Keratinocyte (primary cell): ENCODE data around the gene FZR1. TPM values are rescaled to one million over a fixed set of nuclear protein-coding genes. Genes with fewer than 3 reads are reported as not detected.

ENCODE experiments used
- DNase-seq: peaks from one replicate; pipeline ENCODE4 v3.0.0-alpha.2; 2011; ENCODE audit warnings: low read depth, missing footprints, low spot score
- FAIRE-seq: peaks from 2 replicates; lab custom pipeline; 2011; peaks lifted over from hg19 to GRCh38; lab: Jason Lieb, UNC
- H2AFZ ChIP-seq: 2 replicates; pipeline ENCODE4 v1.6.0; 2012; ENCODE audit warnings: low read length, control low read depth, inconsistent platforms; ENCODE audit not compliant: control insufficient read depth
- H3K27ac ChIP-seq: 2 replicates; pipeline ENCODE4 v1.5.1; 2011; ENCODE audit warnings: low read length; ENCODE audit not compliant: control insufficient read depth, insufficient read depth
- H3K27me3 ChIP-seq: 3 replicates; pipeline ENCODE4 v1.6.0; 2011; ENCODE audit warnings: low read length; ENCODE audit not compliant: control insufficient read depth, insufficient read depth; ENCODE audit errors: extremely low read depth
- H3K36me3 ChIP-seq, 2 experiments: 2 replicates in 1 of 2; 3 replicates in 1 of 2; pipeline ENCODE4 v1.5.1; 2011; ENCODE audit warnings: low read length in 2 of 2, mild to moderate bottlenecking in 1 of 2; ENCODE audit not compliant: control insufficient read depth in 2 of 2, insufficient read depth in 2 of 2; ENCODE audit errors: extremely low read depth in 1 of 2
- H3K4me1 ChIP-seq: 3 replicates; pipeline ENCODE4 v1.5.1; 2011; ENCODE audit warnings: low read length; ENCODE audit not compliant: control insufficient read depth, insufficient read depth; ENCODE audit errors: extremely low read depth
- H3K4me2 ChIP-seq: 3 replicates; pipeline ENCODE4 v1.6.0; 2011; ENCODE audit warnings: low read depth, low read length; ENCODE audit not compliant: control insufficient read depth, insufficient read depth; ENCODE audit errors: extremely low read depth
- H3K4me3 ChIP-seq, 3 experiments: fragments of 200-600 bp in 1 of 3; sonication (generic) in 1 of 3; 2 replicates in 2 of 3; 3 replicates in 1 of 3; pipeline ENCODE4 v1.5.1; 2011 to 2016; ENCODE audit warnings: low read length in 3 of 3, mild to moderate bottlenecking in 3 of 3, control low read depth in 2 of 3, inconsistent platforms in 1 of 3, low read depth in 1 of 3, mixed read lengths in 1 of 3, mixed run types in 1 of 3, moderate library complexity in 1 of 3; ENCODE audit not compliant: control insufficient read depth in 2 of 3, insufficient read depth in 2 of 3; ENCODE audit errors: extremely low read depth in 1 of 3
- H3K79me2 ChIP-seq: 2 replicates; pipeline ENCODE4 v1.6.0; 2012; ENCODE audit warnings: low read length; ENCODE audit not compliant: control insufficient read depth, insufficient read depth
- H3K9ac ChIP-seq: 3 replicates; pipeline ENCODE4 v1.6.0; 2011; ENCODE audit warnings: low read length; ENCODE audit not compliant: control insufficient read depth, insufficient read depth; ENCODE audit errors: extremely low read depth
- H3K9me1 ChIP-seq: 3 replicates; pipeline ENCODE4 v1.6.0; 2011; ENCODE audit warnings: low read length; ENCODE audit not compliant: control insufficient read depth, insufficient read depth; ENCODE audit errors: extremely low read depth
- H3K9me3 ChIP-seq: 2 replicates; pipeline ENCODE4 v1.5.1; 2012; ENCODE audit warnings: low read depth, low read length; ENCODE audit not compliant: control insufficient read depth
- H4K20me1 ChIP-seq: 3 replicates; pipeline ENCODE4 v1.6.0; 2011; ENCODE audit warnings: low read length; ENCODE audit not compliant: control insufficient read depth, insufficient read depth; ENCODE audit errors: extremely low read depth
- EZH2 ChIP-seq: IDR thresholded peaks from one replicate; pipeline ENCODE4 v1.6.1; 2012; ENCODE audit warnings: inconsistent platforms, mild to moderate bottlenecking, low read length, moderate library complexity
- dilution Hi-C: fragments of 300-500 bp; cut with MboI; formaldehyde crosslinking; loops from one replicate; pipeline ENCODE4 v1.7.0; 2020; ENCODE audit warnings: low sequenced_read_pairs; ENCODE audit not compliant: extremely low pct_ligation_motif_present
- polyA plus RNA-seq, 5 experiments: library from polyadenylated mRNA; depleted of rRNA in 3 of 5; stranded (reverse) in 3 of 5; stranded (forward) in 1 of 5; unstranded in 1 of 5; fragments of >200 nt; gene quantifications; 1 replicate in 1 of 5; 2 replicates in 3 of 5; 3 replicates in 1 of 5; pipeline versions ENCODE4 v1.2.1 to v1.2.3, GENCODE V29; 2011 to 2012; ENCODE audit warnings: missing spikeins in 2 of 5, low read depth in 1 of 5, low replicate concordance in 1 of 5
- TF ChIP-seq, protein P1 (sequence below), 3 experiments: IDR thresholded peaks in 1 of 3; conservative IDR thresholded peaks in 1 of 3; optimal IDR thresholded peaks in 1 of 3; 2 replicates in 2 of 3; 3 replicates in 1 of 3; pipeline versions ENCODE3 to v1.5.1; 2011; ENCODE audit warnings: low read length in 3 of 3, mild to moderate bottlenecking in 3 of 3, moderate library complexity in 2 of 3, control low read depth in 1 of 3, inconsistent platforms in 1 of 3; ENCODE audit not compliant: insufficient read depth in 2 of 3; ENCODE audit errors: extremely low read depth in 1 of 3

FZR1 gene
- polyA plus RNA-seq, 1 donor (not counting 4 experiments of a cell fraction or from before 2014, with no cell fraction given), result 23.3 TPM

DNA sequence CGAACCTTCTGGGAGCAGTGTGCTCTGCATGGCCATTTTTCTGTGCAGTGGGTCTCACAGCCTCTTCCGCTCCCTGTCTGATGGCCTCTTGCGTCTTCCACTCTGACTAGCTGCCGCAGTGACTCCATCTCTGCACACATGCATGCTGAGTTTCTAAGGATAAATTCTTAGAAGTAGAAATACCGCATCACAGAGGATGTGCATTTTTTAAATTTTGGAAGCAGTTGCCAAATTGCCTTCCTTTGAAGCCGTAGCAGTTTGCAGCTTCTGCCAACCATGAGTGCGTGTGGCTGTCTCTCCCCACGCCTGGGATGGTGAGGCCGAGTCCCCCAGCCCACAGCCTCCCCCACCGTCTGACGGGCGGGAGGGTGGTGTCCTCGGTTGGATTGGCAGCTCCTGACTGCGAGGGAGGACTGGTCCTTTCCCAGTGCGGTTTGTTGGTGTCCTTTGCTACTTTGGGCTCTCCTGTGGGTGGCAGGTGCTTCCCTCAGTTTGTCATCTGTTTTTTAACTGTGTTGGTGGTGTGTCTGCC, 9.8 kb downstream of the FZR1 start:
- peaks cover 5% of the 10 kb centered on the region for H3K9me1 ChIP-seq
- dilution Hi-C loops, result no loop called here
- no peak overlapping the region for H3K27ac ChIP-seq
- no peaks in the 10 kb centered on the region for H3K9me3 ChIP-seq
- H3K4me1 ChIP-seq, result peaks cover 9% of the 10 kb centered on the region
- peaks cover 15 to 19% of the 10 kb centered on the region in 2 experiments for H3K36me3 ChIP-seq
- no peak overlapping the region for H3K4me3 ChIP-seq
- peaks cover 84% of the 10 kb centered on the region for H3K79me2 ChIP-seq
- H4K20me1 ChIP-seq, result peaks cover 56% of the 10 kb centered on the region
- no peaks in the 10 kb centered on the region for H3K27me3 ChIP-seq
- no peak for DNase-seq
- no peak overlapping the region for H2AFZ ChIP-seq
- no peak for FAIRE-seq
- H3K4me2 ChIP-seq, result no peak overlapping the region
- TF ChIP-seq EZH2, result no peak
- TF ChIP-seq, protein P1, sequence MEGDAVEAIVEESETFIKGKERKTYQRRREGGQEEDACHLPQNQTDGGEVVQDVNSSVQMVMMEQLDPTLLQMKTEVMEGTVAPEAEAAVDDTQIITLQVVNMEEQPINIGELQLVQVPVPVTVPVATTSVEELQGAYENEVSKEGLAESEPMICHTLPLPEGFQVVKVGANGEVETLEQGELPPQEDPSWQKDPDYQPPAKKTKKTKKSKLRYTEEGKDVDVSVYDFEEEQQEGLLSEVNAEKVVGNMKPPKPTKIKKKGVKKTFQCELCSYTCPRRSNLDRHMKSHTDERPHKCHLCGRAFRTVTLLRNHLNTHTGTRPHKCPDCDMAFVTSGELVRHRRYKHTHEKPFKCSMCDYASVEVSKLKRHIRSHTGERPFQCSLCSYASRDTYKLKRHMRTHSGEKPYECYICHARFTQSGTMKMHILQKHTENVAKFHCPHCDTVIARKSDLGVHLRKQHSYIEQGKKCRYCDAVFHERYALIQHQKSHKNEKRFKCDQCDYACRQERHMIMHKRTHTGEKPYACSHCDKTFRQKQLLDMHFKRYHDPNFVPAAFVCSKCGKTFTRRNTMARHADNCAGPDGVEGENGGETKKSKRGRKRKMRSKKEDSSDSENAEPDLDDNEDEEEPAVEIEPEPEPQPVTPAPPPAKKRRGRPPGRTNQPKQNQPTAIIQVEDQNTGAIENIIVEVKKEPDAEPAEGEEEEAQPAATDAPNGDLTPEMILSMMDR (optimal IDR thresholded peaks at IDR 0.05 in 1 of 3, IDR thresholded peaks at IDR 0.05 in 1 of 3, conservative IDR thresholded peaks at IDR 0.05 in 1 of 3; ENCODE audit: extremely low read depth in 1 of 3, insufficient read depth in 2 of 3, low read length in 3 of 3), result no peak
- H3K9ac ChIP-seq, result no peak overlapping the region

DNA sequence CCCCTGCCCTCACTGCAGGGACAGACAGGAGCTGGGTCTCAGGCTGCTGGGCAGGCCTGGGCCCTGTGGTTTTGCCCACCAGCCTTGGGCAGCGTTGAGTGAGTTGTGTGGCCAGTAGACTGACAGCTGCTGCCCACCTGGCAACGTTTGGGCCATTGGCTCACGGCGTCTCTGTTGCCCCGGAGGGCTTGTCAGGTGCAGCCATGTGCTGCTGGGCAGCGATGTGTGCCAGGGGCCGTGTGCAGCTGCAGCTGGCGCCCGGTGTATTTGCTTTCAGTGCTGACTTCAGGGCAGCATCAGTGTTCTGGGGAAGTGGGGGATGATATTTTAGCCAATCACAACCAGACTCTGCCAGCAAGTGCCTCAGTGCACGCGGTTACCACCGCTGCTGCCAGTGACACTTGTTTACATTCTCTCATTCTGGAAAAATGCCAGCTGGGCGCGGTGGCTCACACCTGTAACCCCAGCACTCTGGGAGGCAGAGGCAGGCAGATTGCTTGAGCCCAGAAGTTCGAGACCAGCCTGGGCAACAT, 10.6 kb downstream of the FZR1 start:
- Histone ChIP-seq H3K27ac (no peak overlapping the region), H4K20me1 (peaks cover 60% of the 10 kb centered on the region), H3K27me3 (no peaks in the 10 kb centered on the region), H2AFZ (no peak overlapping the region), H3K9me3 (no peaks in the 10 kb centered on the region), H3K9ac (no peak overlapping the region), H3K9me1 (peaks cover 7% of the 10 kb centered on the region), H3K4me2 (no peak overlapping the region), H3K4me1 (peaks cover 16% of the 10 kb centered on the region), H3K79me2 (peaks cover 76% of the 10 kb centered on the region), H3K36me3 (peaks cover 11% of the 10 kb centered on the region in 2 experiments), H3K4me3 (no peak overlapping the region)
- FAIRE-seq (no peak), DNase-seq (no peak)
- dilution Hi-C loops, result no loop called here
- no peak for TF ChIP-seq EZH2
- TF ChIP-seq, protein P1 (optimal IDR thresholded peaks at IDR 0.05 in 1 of 3, IDR thresholded peaks at IDR 0.05 in 1 of 3, conservative IDR thresholded peaks at IDR 0.05 in 1 of 3; ENCODE audit: extremely low read depth in 1 of 3, insufficient read depth in 2 of 3, low read length in 3 of 3), result no peak
